Stimulated activated naive CD8-positive, alpha-beta T cell treated with anti-CD3 and anti-CD28 coated beads, Interleukin-15, Interleukin-2, amounts not matched to agents 100 ng/mL and 50 ng/mL, for 24 hours (primary cell): Measurements from ENCODE around the gene E2F1.
A peak's percentile ranks its signal among the peaks of the same experiment; 100 is the strongest.

Source experiments
- H3K27ac Mint-ChIP-seq: one replicate; pipeline ENCODE4 v1.8.0; 2021; ENCODE audit warnings: mild to moderate bottlenecking, mixed read lengths
- H3K27me3 Mint-ChIP-seq: one replicate; pipeline ENCODE4 v1.8.0; 2021; ENCODE audit warnings: mixed read lengths
- H3K36me3 Mint-ChIP-seq: one replicate; pipeline ENCODE4 v1.8.0; 2021; ENCODE audit warnings: low read depth, mixed read lengths
- H3K4me1 Mint-ChIP-seq: one replicate; pipeline ENCODE4 v1.8.0; 2021; ENCODE audit warnings: low read depth, mixed read lengths
- H3K4me3 Mint-ChIP-seq: one replicate; pipeline ENCODE4 v1.8.0; 2021; ENCODE audit warnings: mild to moderate bottlenecking, mixed read lengths
- H3K9me3 Mint-ChIP-seq: one replicate; pipeline ENCODE4 v1.8.0; 2021; ENCODE audit warnings: mixed read lengths

Gene E2F1

DNA sequence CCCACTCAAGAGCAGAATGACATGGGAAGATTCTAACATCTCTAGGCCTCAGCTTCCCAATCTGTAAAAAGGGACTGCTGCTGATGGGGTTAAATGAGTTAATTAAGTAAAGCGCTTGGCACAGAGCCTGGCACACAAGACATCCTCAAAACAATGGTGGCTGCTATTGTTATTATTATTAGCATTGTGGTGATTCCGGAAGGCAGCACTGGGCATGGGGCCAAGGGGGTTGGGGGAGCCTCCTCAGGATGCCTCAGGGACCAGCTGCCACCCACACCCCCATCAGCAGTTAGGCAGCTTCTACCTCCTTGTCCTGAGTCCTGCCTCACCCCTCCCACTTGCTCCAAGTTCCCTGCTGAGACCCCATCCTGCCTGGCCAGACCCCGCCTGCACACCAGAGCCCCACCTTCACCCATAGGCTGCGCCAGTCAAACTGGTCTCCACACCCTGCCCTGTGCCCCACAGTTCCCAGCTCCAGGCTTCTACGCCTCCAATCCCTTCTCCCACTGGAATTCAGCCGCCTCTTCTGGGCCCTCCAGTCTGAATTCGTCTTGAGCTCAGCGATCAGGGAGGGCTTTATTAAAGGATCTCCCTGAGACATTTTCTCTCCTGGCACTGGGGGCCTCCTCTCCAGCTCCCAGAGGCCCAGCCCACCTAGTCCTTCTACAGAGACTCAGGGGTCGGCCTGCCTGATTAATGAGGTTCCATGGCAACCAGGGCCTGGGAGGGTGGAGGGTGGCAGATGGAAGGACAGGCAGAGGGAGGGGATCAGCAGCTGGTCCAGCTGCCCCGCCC lies 1.5 kb downstream of the E2F1 start:
- Mint-ChIP-seq H3K27me3 (no peaks in the 10 kb centered on the region), H3K4me3 (peak overlapping the region; percentile 93), H3K27ac (peak overlapping the region; percentile 92), H3K9me3 (no peaks in the 10 kb centered on the region), H3K4me1 (peaks cover 82% of the 10 kb centered on the region), H3K36me3 (peaks cover 17% of the 10 kb centered on the region)

DNA sequence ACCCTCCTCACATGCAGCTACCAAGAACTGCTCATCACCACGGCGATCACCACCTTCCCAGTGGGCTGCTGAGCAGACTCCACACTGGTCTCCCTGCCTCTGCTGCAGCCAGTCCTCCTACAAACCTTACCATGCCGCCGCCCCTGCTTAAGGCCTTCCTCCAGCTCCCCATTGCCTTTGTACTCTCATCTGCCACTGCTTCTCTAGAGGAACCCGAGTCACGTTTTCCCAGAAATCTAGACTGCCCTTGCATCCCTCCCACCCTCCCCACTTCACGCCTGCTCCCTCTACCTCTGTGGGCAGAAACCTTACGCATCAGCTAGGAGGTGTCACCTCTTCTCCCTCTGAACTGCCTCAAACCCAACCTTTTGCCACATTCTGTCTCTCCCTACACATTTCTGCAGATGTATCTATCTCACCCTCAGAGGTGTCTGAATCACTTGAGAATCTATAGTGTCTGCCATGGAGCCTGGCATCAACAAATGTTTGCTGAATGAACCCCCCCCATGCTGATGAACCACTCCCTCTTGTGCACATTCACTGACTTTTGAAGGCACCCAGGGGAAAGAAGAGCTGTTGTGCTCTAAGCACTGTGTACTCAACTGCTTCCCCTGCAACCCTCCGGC lies 4.3 kb downstream of the E2F1 start:
- Mint-ChIP-seq H3K27ac (no peak overlapping the region), H3K27me3 (no peaks in the 10 kb centered on the region), H3K9me3 (no peaks in the 10 kb centered on the region), H3K4me1 (peaks cover 63% of the 10 kb centered on the region), H3K4me3 (no peak overlapping the region), H3K36me3 (peaks cover 36% of the 10 kb centered on the region)

DNA sequence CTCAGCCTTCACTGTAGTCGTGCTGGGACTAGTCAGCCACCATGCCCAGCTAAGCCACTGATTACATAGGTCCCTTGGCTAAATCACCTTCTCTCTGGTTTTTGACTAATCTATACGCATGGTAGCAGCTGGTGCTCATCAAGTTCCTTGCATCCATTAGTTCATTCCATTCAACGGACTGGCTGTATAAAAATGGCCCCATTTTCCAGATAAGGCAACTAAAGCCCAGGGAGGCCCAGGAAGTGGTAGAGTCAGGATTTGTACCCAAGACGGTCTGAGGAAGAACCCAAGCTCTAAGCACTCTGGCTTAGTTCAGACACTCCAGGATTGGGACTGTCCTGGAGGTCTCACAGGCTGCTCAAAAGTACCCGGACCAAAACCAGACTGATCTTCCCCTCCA lies 4.9 kb downstream of the E2F1 start:
- Mint-ChIP-seq H3K27ac (no peak overlapping the region), H3K27me3 (no peaks in the 10 kb centered on the region), H3K4me1 (peaks cover 59% of the 10 kb centered on the region), H3K36me3 (peaks cover 40% of the 10 kb centered on the region), H3K9me3 (no peaks in the 10 kb centered on the region), H3K4me3 (no peak overlapping the region)

DNA sequence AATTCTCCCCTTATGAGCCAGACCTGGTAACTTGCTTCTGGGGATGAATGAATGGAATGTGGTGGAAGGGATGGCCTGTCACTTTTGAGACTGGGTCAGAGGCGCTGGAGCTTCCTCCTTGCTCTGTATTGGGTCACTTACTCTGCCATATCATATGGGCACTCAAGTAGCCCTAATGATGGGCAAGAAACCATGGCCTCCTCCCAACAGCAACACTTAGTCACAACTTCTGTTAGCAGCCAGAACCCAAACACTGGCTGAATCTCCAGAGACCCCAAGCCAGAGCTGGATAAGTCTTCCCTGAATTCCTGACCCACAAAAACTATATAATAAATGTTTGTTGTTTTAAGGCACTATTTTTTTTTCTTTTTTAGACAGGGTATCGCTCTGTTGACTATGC lies 5.5 kb downstream of the E2F1 start:
- Mint-ChIP-seq H3K27me3 (no peaks in the 10 kb centered on the region), H3K4me1 (peaks cover 59% of the 10 kb centered on the region), H3K27ac (no peak overlapping the region), H3K9me3 (no peaks in the 10 kb centered on the region), H3K4me3 (peak overlapping the region; percentile 9), H3K36me3 (peaks cover 41% of the 10 kb centered on the region)

DNA sequence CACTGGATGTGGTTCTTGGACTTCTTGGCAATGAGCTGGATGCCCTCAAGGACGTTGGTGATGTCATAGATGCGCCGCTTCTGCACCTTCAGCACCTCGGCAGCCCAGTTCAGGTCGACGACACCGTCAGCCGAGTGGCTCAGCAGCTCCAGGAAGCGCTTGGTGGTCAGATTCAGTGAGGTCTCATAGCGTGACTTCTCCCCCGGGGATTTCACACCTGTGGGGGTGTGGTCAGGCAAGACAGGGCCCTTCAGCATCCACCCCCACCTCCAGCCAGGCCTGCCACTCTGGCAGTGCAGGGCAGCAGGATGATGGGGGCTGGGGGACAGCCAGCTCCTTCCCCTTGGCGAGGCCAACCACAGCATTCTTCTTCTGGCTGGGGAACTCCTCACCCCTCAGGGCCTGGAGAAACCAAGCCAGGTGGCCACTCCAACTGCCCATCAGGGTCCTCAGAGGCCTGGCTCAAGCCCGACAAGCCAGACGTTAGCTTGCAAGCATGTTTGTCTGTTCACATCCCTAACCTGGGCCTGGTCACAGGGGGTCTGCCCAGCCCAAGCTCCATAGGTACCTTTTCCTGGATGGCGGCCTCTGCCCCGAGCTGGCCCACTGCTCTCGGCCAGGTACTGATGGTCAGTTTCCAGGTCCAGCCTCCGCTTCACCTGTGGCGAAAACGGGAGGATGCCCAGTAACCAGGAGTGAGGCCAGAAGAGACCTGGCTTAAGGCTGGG lies 6.3 kb downstream of the E2F1 start:
- Mint-ChIP-seq H3K4me1 (peaks cover 57% of the 10 kb centered on the region), H3K27ac (no peak overlapping the region), H3K36me3 (peaks cover 35% of the 10 kb centered on the region), H3K9me3 (no peaks in the 10 kb centered on the region), H3K4me3 (no peak overlapping the region), H3K27me3 (no peaks in the 10 kb centered on the region)

DNA sequence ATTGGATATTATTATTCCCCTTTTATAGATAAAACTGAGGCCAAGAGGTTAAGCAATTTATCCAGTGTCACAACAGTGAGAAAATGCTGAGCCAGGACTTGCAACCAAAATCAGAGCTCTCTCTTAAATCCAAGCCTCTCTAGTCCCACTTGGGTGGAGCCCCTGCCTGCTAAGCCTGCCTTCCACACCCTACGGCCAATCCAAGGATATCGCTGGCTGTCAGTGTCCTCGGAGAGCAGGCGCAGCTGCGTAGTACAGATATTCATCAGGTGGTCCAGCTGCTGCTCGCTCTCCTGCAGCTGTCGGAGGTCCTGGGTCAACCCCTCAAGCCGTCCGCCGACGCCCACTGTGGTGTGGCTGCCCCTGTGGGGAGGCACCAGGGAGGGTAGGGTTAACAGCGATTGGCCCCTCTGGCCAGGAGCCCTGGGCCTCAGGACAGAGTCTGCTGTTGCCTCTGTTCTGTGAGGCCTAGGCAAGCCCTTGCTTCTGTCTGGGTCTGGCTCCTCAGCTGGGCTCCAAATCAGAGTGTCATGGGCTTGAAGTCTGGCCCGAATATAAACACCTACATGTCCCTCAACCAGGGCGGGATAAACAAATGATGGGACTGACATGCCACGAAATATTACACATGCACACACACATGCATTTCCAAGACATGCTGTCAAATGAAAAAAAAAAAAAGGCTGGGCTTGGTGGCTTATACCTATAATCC lies 8.0 kb downstream of the E2F1 start:
- Mint-ChIP-seq H3K9me3 (no peaks in the 10 kb centered on the region), H3K36me3 (peaks cover 30% of the 10 kb centered on the region), H3K27me3 (no peaks in the 10 kb centered on the region), H3K4me3 (no peak overlapping the region), H3K4me1 (peaks cover 53% of the 10 kb centered on the region), H3K27ac (no peak overlapping the region)

DNA sequence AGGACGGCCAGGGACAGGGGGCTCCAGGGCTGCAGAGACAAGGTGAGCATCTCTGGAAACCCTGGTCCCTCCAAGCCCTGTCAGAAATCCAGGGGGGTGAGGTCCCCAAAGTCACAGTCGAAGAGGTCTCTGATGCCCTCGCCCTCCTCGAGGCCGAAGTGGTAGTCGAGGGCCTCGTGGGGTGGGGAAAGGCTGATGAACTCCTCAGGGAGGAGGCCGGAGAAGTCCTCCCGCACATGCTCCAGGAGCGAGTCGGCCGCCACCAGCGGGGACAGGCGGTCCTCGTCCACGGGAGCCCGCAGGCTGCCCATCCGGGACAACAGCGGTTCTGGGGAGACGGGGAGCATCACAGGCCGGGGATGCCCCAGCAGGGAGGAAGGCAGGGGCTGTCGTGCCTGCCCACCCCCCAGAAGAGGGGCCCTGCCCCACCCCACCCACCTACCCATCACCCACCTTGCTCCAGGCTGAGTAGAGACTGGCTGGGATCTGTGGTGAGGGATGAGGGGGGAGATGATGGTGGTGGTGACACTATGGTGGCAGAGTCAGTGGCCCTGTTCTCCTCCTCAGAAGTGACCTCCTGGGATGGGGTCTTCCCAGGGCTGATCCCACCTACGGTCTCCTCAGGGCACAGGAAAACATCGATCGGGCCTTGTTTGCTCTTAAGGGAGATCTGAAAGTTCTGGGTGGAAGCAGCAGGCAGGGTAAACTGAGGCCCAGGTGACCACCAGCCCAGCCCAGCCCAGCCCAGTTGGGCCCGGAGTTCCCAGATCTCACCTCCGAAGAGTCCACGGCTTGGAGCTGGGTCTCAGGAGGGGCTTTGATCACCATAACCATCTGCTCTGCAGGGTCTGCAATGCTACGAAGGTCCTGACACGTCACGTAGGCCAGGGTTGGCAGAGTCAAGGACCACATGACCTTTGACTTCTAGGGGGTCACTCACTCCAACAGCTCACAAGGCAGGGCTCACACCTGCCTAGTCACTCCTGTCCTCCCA lies 9.2 kb downstream of the E2F1 start:
- peaks cover 46% of the 10 kb centered on the region for H3K4me1 Mint-ChIP-seq
- peaks cover 30% of the 10 kb centered on the region for H3K36me3 Mint-ChIP-seq
- no peaks in the 10 kb centered on the region for H3K27me3 Mint-ChIP-seq
- no peak overlapping the region for H3K27ac Mint-ChIP-seq
- no peaks in the 10 kb centered on the region for H3K9me3 Mint-ChIP-seq
- no peak overlapping the region for H3K4me3 Mint-ChIP-seq

DNA sequence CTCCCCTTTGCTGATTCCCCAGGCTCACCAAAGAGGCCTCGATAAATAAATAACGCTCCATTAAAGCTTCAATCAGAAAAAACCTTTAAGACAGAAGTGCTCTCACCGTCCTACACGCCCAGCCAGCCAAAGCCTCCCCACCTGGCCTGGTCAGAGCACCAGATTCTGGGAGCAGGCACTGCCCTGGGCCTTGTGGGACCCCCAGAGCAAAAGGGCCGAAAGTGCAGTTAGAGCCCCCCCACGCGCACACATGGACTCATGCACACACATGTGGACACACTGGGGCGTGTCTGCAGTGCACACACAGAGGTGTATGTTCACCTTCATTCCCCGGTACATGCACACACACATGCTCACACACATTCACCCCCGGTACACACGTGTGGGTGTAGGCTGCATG lies 10.1 kb downstream of the E2F1 start:
- H3K36me3 Mint-ChIP-seq: peaks cover 30% of the 10 kb centered on the region
- no peaks in the 10 kb centered on the region for H3K9me3 Mint-ChIP-seq
- H3K4me1 Mint-ChIP-seq: peaks cover 38% of the 10 kb centered on the region
- peak overlapping the region; percentile 13 for H3K4me3 Mint-ChIP-seq
- no peaks in the 10 kb centered on the region for H3K27me3 Mint-ChIP-seq
- H3K27ac Mint-ChIP-seq: no peak overlapping the region

DNA sequence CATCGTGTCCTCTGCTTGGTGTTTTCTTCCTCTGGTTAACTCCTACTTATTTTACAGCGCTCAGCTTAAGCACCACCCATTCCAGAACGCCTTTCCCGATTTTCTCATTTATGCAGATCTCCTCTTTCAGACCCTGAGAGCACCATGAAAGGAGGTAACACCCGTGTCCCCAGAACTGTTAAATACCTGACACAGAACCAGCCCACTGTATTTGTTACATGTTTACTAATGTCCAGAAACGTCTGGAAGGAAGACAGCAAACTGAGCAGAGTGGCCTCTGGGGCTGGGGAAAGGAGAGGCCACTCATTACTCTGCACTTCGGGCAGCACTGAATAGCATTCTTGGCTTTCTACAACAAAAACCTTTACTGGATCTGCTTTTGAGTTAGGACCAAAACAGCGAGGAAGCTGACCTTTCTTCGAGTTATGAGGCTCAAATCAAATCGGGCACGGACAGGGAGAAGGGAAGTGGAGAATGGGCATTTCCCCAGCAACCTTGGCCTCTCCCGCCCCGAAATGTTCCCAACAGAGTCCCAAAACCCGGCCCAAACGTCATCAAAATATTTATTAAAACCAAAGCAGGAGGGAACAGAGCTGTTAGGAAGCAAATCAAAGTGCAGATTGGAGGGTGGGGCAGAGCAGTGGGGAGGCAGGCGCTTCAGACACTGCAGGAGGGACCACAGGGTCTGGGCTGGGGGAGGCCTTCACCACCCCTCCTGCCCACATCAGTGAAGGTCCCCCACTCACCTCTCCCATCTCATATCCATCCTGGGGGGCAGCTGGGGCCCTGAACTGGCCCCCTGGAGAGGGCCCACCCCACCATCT lies 10.8 kb downstream of the E2F1 start:
- H3K4me1 Mint-ChIP-seq: peaks cover 30% of the 10 kb centered on the region
- H3K4me3 Mint-ChIP-seq: peak overlapping the region; percentile 59
- no peaks in the 10 kb centered on the region for H3K27me3 Mint-ChIP-seq
- peaks cover 26% of the 10 kb centered on the region for H3K36me3 Mint-ChIP-seq
- peak overlapping the region; percentile 19 for H3K27ac Mint-ChIP-seq
- H3K9me3 Mint-ChIP-seq: no peaks in the 10 kb centered on the region

DNA sequence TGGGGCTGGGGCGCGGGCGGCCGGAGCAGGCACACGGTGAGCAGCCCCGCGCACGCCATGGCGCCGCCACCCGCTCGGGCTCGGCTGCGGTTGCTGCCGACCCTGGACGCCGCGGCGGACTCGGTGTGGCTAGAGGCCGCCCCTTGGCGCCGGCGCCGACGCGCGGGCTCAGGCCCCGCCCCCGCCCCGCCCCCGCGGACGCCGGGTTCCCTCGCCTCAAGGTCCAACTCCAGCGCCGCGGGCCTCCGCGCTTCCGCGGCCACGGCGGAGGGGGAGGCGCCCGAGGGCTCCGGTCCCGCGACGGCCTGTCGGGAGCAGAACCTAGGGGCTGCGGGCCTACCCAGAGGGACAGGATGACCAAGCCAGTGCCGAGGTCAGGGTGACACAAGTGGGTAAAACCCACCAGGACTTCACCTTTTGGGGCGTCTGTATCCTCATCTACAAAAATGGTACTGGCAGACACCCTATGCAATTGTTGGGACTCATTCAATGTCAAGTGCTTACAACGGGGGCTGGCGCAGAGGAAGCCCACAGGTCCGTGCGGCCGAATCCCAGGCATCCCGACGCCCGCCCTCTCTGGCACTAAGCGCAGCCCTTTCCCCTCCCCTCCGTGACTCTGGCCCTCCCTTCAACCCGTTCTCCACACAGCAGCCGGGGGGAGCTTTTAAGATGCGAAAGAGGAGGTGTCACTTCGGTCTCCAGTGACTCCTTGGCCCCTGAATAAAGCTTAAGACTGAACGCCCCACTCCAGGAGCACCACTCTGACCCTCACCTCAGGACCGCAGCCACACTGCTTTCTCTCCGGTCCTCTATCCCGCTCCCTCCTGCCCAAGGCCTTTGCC lies 11.7 kb downstream of the E2F1 start, which contains the start of gene NECAB3:
NECAB3 (minus strand) TSS at position 135 of the 842 bp plus-strand sequence; CDS start at position 59, 76 bp downstream.
- Mint-ChIP-seq H3K36me3 (peaks cover 24% of the 10 kb centered on the region), H3K9me3 (no peaks in the 10 kb centered on the region)

DNA sequence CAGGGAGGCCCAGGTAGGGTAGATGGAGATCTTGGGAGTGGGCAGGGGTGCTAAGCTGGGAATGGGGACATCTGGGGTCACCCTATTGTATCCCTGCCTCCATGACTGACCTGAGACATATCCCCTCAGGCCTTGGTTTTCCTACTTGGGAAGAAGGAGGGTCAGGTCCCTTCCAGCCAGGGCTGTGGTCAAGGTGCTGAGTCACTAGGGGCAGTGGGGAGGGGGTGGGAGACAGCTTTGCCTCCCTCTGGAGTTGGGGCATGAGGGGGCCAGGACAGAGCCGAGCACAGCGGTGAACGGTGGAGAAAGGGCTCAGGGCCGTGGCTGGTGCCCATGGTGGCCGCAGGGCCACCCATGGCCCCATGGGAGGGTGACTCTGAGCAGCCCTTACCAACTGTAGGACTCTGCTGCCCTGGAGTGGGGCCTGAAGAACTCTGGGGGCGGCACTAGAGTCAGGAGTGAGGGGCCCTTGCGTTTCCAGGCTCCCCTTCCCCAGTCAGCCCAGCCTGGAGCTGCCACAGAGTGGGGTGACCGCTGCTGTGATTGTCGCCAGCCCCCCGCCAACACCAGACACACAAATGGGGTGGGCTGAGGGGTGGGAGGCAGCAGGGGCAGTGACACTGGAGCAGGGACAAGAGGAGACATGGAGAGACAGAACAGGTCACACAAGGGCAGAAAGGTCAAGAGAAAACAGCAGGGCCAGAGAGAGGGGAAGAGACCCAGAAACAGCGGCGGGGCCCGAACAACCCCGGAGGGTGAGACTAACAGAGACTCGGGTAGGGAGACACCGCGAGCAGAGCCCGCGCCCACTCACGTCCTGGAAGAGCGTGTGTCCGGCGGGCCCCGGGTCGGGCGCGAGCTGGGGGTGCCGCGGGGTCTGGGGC lies 12.5 kb downstream of the E2F1 start:
- Mint-ChIP-seq H3K9me3 (no peaks in the 10 kb centered on the region), H3K27ac (peak overlapping the region; percentile 86), H3K27me3 (no peaks in the 10 kb centered on the region), H3K4me1 (peaks cover 20% of the 10 kb centered on the region), H3K36me3 (peaks cover 18% of the 10 kb centered on the region), H3K4me3 (peak overlapping the region; percentile 90)

More for the DNA sequence above, 11.7 kb downstream of the E2F1 start, which contains the start of gene NECAB3:
- Mint-ChIP-seq H3K4me1 (peaks cover 23% of the 10 kb centered on the region), H3K4me3 (peak within 1 kb of the TSS; percentile 90), H3K27ac (peak within 1 kb of the TSS; percentile 86), H3K27me3 (no peaks in the 10 kb centered on the region)

DNA sequence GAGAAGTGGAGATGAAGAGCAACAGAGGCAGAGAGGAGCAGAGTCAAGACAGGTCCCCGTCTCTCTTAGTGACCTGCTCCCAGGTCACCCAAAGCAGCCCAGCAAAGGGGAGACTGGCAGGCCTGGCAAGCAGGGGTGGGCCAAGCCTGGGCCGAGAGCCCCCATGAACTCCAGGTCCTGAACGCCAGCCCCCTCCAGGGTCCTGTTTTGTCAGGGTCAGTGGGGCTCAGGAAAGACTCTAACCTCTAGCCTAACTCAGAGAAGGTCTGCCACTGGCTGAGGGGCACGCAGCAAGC lies 13.1 kb downstream of the E2F1 start:
- H3K9me3 Mint-ChIP-seq: no peaks in the 10 kb centered on the region
- H3K27me3 Mint-ChIP-seq: no peaks in the 10 kb centered on the region
- no peak overlapping the region for H3K27ac Mint-ChIP-seq
- H3K36me3 Mint-ChIP-seq: peaks cover 17% of the 10 kb centered on the region
- peaks cover 25% of the 10 kb centered on the region for H3K4me1 Mint-ChIP-seq
- peak overlapping the region; percentile 90 for H3K4me3 Mint-ChIP-seq
